ENCODE measurements around the gene HAUS7.

The HAUS7 gene

DNA sequence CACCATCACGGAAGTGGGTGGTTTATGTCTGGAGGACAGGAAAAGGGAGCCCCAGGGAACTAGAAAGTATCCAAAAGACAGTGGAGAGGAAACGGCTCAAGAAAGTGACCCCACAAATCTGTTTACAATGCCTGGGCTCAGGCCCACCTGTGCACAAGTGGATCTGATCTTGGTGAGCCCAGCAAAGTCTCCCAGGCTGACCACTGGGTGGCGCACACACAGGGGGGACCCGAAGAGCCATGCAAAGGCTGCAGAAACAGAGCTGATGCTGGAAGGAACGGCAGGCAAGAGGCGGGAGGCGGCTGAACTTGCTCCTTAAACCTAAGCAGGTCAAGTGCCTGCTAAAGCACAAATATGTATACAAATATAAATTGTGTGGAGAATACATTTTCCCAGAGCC lies 9.6 kb downstream of the HAUS7 start:
- no peak for FAIRE-seq
- no peak for TF ChIP-seq POLR2A (IDR thresholded peaks at IDR 0.05; ENCODE audit: low read depth, low read length)
- TF ChIP-seq POLR2AphosphoS5 (IDR thresholded peaks at IDR 0.05; ENCODE audit: low read depth, low read length), result no peak
- no peak for TF ChIP-seq TAF1 (IDR thresholded peaks at IDR 0.05; ENCODE audit: borderline replicate concordance, low read depth, low read length)
- DNase-seq (ENCODE audit: insufficient read length), result no peak

DNA sequence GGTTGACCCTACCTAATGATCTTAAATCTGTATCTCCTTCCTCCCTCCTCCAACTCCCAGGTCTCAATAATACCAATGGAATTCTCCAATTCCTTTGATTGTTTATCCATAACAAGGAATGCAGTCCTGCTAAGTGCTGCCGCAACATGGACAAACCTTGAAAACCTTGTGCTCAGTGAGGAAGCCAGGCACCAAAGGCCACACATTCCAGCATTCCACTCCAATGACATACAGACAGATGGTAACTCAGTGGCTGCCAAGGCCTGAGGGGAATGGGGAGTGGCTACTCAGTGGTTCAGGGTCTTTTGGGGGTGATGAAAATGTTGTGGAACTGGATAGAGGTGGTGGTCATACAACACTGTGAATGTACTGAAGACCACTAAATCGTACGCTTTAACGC lies 10.4 kb downstream of the HAUS7 start:
- FAIRE-seq (no peak), DNase-seq (ENCODE audit: insufficient read length) (no peak)
- TF ChIP-seq TAF1 (IDR thresholded peaks at IDR 0.05; ENCODE audit: borderline replicate concordance, low read depth, low read length), result no peak
- no peak for TF ChIP-seq POLR2A (IDR thresholded peaks at IDR 0.05; ENCODE audit: low read depth, low read length)
- TF ChIP-seq POLR2AphosphoS5 (IDR thresholded peaks at IDR 0.05; ENCODE audit: low read depth, low read length), result no peak

DNA sequence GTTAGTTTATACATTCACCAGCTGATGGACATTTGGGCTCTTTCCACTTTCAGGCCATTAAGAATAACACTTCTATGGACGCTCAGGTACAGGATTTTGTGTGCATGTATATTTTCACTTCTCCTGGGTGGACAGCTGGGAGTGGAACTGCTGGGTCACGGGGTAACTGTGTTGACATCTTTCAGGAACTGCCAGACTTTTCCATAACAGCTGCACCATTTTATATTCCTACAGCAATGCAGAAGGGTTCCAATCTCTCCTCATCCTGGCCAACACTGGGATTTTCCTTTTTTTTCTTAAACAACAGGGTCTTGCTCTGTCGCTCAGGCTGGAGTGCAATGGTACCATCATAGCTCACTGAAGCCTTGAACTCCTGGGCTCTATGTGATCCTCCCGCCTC lies 11.9 kb downstream of the HAUS7 start:
- DNase-seq (ENCODE audit: insufficient read length), result no peak
- FAIRE-seq, result no peak
- no peak for TF ChIP-seq POLR2A (IDR thresholded peaks at IDR 0.05; ENCODE audit: low read depth, low read length)
- no peak for TF ChIP-seq TAF1 (IDR thresholded peaks at IDR 0.05; ENCODE audit: borderline replicate concordance, low read depth, low read length)
- TF ChIP-seq POLR2AphosphoS5 (IDR thresholded peaks at IDR 0.05; ENCODE audit: low read depth, low read length), result no peak

DNA sequence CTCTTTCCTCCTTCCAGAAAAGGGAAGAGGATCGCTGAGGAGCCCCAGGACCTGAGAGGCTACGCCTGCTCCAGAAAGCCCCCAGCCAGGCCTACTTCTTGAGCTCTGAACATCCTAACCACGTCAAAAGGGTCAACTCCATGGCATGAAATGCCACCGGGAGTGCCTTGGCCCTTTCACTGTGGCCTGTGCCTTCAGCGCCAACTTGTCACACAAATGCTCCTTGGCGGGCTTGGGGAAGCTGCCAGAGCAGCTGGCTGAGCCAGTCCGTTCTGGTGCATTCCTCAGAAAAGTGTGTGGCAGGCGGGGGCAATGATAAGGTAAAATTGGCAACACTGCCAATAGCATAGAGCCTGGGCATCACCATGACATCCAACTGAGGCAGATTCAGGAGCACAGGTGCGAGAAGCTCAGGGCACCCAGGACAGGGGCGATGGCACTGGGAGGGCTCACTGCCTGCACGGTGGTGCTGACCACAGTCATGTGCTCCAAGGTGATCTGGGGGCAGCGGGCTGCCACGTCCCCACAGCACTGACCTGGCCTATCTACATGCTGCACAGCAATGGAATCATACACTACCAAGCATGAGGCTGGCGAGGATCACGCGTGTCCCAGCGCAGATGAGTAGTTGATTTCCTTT lies 12.4 kb downstream of the HAUS7 start:
- DNase-seq (ENCODE audit: insufficient read length) (no peak), FAIRE-seq (no peak)
- no peak for TF ChIP-seq POLR2A (IDR thresholded peaks at IDR 0.05; ENCODE audit: low read depth, low read length)
- no peak for TF ChIP-seq POLR2AphosphoS5 (IDR thresholded peaks at IDR 0.05; ENCODE audit: low read depth, low read length)
- no peak for TF ChIP-seq TAF1 (IDR thresholded peaks at IDR 0.05; ENCODE audit: borderline replicate concordance, low read depth, low read length)

DNA sequence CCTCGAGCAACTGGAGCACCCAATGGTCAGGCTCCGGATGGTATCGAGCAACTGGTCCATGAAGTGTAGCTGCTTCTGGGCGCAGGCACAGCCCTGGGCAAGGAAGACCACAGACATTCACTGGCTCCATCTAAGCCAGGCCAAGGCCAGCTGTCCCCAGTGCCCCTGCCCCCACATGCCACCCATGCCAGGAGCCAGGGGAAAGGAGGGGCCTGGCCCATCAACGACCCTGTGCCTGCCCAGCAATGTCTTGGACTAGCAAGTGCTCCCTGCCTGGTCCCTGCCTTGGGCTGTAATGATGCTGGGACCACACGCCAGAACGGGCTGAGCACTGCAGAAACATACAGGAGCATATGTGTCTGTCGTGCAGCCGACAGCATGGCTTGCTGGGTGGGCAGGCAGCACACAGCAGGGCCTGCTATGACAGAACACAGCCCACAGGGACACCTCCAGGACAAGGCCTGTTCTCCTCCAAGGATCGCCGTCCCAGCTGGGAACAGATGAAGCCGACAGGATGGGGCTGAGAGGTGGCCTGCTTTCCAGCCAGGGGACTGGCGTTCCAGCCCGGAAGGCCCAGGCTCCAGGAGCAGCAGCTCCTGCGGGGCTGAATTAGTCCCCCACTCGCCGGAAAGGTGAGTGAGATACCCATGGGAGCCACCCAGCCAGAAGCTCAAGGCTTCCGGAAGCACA lies 13.1 kb downstream of the HAUS7 start:
- FAIRE-seq (no peak), DNase-seq (ENCODE audit: insufficient read length) (no peak)
- TF ChIP-seq TAF1 (IDR thresholded peaks at IDR 0.05; ENCODE audit: borderline replicate concordance, low read depth, low read length), result no peak
- TF ChIP-seq POLR2AphosphoS5 (IDR thresholded peaks at IDR 0.05; ENCODE audit: low read depth, low read length), result no peak
- no peak for TF ChIP-seq POLR2A (IDR thresholded peaks at IDR 0.05; ENCODE audit: low read depth, low read length)

DNA sequence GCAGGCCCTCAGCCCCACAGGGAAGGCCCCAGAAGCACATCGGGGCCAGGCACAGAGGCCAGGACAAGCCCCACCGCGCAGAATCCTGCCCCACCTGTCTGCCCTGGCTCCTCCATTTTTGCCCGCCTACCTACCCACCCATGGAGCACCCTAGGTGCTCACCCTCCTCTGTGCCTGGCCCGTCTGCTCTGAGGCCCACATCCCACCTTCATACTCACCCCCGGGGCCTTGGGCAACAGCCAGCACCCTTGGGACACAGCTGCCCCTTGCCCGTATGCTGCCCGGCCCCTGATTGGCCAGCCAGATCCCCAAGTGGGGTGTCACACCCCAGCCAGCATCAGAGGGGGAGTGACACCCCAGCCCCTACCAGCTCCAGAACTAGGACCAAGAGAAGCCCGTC lies 13.7 kb downstream of the HAUS7 start:
- TF ChIP-seq POLR2A (IDR thresholded peaks at IDR 0.05; ENCODE audit: low read depth, low read length), result no peak
- no peak for TF ChIP-seq TAF1 (IDR thresholded peaks at IDR 0.05; ENCODE audit: borderline replicate concordance, low read depth, low read length)
- DNase-seq (ENCODE audit: insufficient read length) (no peak), FAIRE-seq (no peak)

DNA sequence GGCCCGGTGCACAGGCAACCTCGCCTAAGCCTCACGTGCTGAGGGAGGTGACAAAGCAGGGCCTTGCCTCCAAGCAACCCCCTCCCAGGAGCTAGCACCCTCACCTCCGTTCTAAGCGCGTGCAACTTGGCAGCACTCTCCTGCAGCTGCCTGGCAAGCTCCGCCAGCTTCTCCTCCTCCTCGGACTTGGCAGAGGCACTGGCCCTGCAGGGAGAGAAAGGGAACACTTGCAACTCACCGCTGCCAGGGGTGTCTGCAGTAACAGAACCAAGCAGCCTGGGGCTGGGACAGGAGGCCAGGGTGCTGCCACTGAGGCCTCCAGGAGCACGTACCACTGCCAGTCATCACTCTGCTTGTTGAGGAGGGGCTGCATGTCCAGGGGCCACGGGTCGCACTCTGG lies 14.2 kb downstream of the HAUS7 start:
- FAIRE-seq, result no peak
- TF ChIP-seq POLR2A (IDR thresholded peaks at IDR 0.05; ENCODE audit: low read depth, low read length) (no peak), TAF1 (IDR thresholded peaks at IDR 0.05; ENCODE audit: borderline replicate concordance, low read depth, low read length) (no peak), POLR2AphosphoS5 (IDR thresholded peaks at IDR 0.05; ENCODE audit: low read depth, low read length) (no peak)
- DNase-seq (ENCODE audit: insufficient read length), result no peak

DNA sequence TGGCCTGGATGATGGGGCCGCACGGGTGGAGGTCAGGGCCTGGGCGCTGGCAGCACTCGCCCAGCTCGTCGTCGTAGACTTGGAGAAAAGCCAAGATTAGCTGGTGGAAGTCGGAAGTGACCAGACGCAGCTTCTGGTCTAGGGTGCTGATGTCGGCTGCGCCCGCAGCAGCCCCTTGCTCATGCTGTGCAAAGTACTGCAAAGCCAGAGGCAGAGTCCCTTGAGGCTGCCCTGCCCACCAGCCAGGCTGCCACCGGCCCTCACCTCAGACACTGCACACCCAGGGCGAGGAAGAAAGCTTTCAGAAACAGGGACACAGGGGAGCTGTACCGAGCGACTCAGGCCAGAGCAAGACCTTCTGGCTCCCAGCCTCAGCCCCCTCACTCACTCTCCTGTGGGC lies 14.8 kb downstream of the HAUS7 start:
- TF ChIP-seq POLR2AphosphoS5 (IDR thresholded peaks at IDR 0.05; ENCODE audit: low read depth, low read length) (no peak), TAF1 (IDR thresholded peaks at IDR 0.05; ENCODE audit: borderline replicate concordance, low read depth, low read length) (no peak), POLR2A (IDR thresholded peaks at IDR 0.05; ENCODE audit: low read depth, low read length) (no peak)
- DNase-seq (ENCODE audit: insufficient read length) (no peak), FAIRE-seq (no peak)

DNA sequence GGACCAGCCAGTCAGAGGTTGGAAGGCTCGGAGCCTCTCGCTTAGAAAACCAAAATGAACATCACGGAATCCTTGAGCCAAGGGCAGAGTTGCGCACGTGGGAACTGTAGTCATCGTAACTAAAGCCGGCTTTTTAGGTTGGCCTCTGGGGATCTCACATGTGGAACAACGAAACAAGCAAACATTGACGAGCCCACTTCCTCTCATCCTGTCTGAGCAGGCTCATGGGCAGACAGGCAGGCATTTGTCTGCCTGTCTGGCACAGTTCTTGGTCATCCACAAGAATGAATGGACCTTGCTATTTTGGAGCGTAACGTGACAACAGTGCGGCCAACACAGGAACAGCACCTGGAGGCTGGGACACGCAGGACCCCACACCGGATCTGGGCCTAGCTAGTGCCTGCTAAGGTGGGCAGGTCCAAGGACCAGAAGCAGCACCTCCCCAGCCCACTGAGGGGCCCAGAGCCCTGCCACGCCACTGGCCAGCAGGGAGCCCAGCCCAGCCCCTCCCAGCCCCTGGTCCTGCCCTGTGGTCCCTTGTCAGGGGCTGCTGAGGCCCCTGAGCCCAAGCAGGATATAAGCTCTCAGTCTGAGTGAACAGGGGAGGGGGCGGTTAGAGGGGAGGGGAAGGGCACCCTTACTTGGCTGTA lies 15.3 kb downstream of the HAUS7 start:
- DNase-seq (ENCODE audit: insufficient read length) (no peak), FAIRE-seq (no peak)
- TF ChIP-seq POLR2AphosphoS5 (IDR thresholded peaks at IDR 0.05; ENCODE audit: low read depth, low read length) (no peak), TAF1 (IDR thresholded peaks at IDR 0.05; ENCODE audit: borderline replicate concordance, low read depth, low read length) (no peak), POLR2A (IDR thresholded peaks at IDR 0.05; ENCODE audit: low read depth, low read length) (no peak)

DNA sequence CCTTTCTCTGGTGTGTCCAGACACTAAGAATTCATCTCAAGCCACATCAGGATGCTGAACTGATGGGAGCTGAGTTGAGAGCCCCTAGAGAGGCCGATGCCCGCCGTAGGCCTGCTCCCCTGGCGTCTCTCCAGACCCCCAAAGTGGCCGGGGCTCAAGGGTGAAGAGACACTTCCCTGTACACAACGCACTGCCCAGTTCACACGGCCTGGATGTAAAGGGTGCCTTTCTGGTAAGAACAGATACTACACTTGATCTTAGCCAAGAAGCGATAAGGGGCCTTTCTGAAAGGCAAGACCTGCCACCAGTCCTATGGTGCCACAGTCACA lies 19.5 kb downstream of the HAUS7 start:
- DNase-seq (ENCODE audit: insufficient read length) (no peak), FAIRE-seq (no peak)
- no peak for TF ChIP-seq POLR2AphosphoS5 (IDR thresholded peaks at IDR 0.05; ENCODE audit: low read depth, low read length)

DNA sequence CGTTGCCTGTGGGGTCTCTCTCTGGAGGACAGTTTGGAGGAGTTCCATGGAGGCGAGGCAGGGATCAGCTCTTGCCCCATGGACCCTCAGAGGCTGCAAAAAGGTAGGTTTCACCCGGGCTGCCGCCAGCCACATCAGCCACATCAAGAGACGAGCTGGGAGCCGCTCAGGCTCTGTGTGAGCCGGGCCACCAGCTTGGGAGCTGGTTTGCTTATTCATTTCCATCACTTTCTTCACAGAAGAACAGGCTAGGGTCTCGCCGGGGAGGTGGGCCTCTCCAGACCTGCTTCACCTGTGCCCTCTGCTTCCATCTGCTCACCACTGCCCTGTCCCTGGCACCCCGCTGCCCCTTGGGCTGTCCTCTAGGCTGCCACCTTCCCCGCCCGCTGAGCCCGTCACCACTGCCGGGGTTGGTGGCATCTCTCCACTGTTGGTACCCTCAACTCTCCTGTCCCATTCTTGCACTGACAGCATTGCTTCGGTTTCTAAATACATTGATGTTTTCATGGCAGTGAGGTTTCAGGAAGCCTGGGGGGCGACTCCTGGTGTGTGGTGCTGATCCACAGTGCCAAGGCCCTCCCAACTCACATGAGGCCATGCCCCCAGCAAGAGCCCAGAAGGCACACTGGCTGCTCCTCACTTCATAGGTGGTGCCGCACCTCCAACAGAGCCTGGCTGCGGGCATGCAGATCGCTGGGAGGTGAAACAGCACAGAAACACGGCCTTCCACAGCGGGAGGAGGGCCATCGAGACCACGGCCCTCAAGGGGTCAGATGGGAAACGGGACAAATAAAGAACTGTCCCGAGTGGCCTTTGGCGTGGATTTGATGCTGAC lies 20.0 kb downstream of the HAUS7 start:
- FAIRE-seq (no peak), DNase-seq (ENCODE audit: insufficient read length) (no peak)
- TF ChIP-seq POLR2AphosphoS5 (IDR thresholded peaks at IDR 0.05; ENCODE audit: low read depth, low read length), result no peak
- no peak for TF ChIP-seq POLR2A (IDR thresholded peaks at IDR 0.05; ENCODE audit: low read depth, low read length)
- TF ChIP-seq TAF1 (IDR thresholded peaks at IDR 0.05; ENCODE audit: borderline replicate concordance, low read depth, low read length), result no peak
